HCT116 (cell line): ENCODE measurements around the gene GUCA1C.

Source experiments
- CTCF ChIP-seq, 3 experiments: fragments of 200-600 bp in 1 of 3; sonication (generic) in 1 of 3; IDR thresholded peaks in 2 of 3; conservative IDR thresholded peaks in 1 of 3; 2 replicates each; pipeline ENCODE4 v1.5.1; 2012 to 2017; ENCODE audit warnings: low read depth in 2 of 3, low read length in 2 of 3, antibody characterized with exemption in 1 of 3, borderline replicate concordance in 1 of 3, control low read depth in 1 of 3, mild to moderate bottlenecking in 1 of 3, mixed read lengths in 1 of 3, mixed run types in 1 of 3, moderate library complexity in 1 of 3; ENCODE audit not compliant: insufficient read depth in 1 of 3
- EZH2 ChIP-seq: fragments of 200-600 bp; sonication (generic); IDR thresholded peaks from 2 replicates; pipeline ENCODE4 v1.6.1; 2017; ENCODE audit warnings: antibody characterized with exemption, mixed run types
- EZH2phosphoT487 ChIP-seq: fragments of 200-600 bp; IDR thresholded peaks from 2 replicates; pipeline ENCODE4 v1.6.1; 2018; ENCODE audit warnings: antibody characterized with exemption, borderline replicate concordance
- MAX ChIP-seq: IDR thresholded peaks from 2 replicates; pipeline ENCODE4 v1.6.1; 2012
- POLR2A ChIP-seq: IDR thresholded peaks from 2 replicates; pipeline ENCODE4 v1.7.0; 2011; ENCODE audit warnings: borderline replicate concordance; ENCODE audit not compliant: insufficient read depth, insufficient read length; ENCODE audit errors: extremely low read depth
- POLR2AphosphoS5 ChIP-seq: IDR thresholded peaks from 2 replicates; pipeline ENCODE4 v1.6.1; 2011; ENCODE audit warnings: mild to moderate bottlenecking, low read depth, low read length, moderate library complexity
- RAD21 ChIP-seq: IDR thresholded peaks from 2 replicates; pipeline ENCODE4 v1.6.1; 2012; ENCODE audit warnings: low read depth, mild to moderate bottlenecking
- SP1 ChIP-seq: IDR thresholded peaks from 2 replicates; pipeline ENCODE4 v1.6.1; 2012; ENCODE audit warnings: low read depth
- TCF7L2 ChIP-seq: IDR thresholded peaks from 2 replicates; pipeline ENCODE4 v1.7.0; 2011; ENCODE audit warnings: borderline replicate concordance, inconsistent platforms; ENCODE audit not compliant: insufficient read depth, insufficient read length; ENCODE audit errors: extremely low read depth
- YY1 ChIP-seq: IDR thresholded peaks from 2 replicates; pipeline ENCODE4 v1.6.1; 2011; ENCODE audit warnings: low read length, low read depth, moderate library complexity, mild to moderate bottlenecking; ENCODE audit not compliant: insufficient replicate concordance; ENCODE audit errors: extremely low read depth
- ZNF274 ChIP-seq: fragments of 200-500 bp; sonication (Bioruptor generic); IDR thresholded peaks from 2 replicates; pipeline ENCODE4 v1.6.1; 2014; ENCODE audit warnings: mild to moderate bottlenecking, low read depth, low read length, inconsistent platforms

GRCh38 chr3:108976058-108976457 is 22.4 kb upstream of the GUCA1C start:
- TF ChIP-seq EZH2 (no peak), RAD21 (no peak), CTCF (IDR thresholded peaks at IDR 0.05 in 2 of 3, conservative IDR thresholded peaks at IDR 0.05 in 1 of 3; ENCODE audit: borderline replicate concordance in 1 of 3, insufficient read depth in 1 of 3, low read depth in 2 of 3, low read length in 2 of 3) (no peak), POLR2A (no peak), EZH2phosphoT487 (no peak), MAX (no peak), YY1 (no peak), TCF7L2 (no peak), SP1 (no peak), POLR2AphosphoS5 (no peak), ZNF274 (no peak)
